ENCODE results near the gene SLC25A51. TPM values are rescaled to one million over a fixed set of nuclear protein-coding genes. Genes with fewer than 3 reads are reported as not detected.

SLC25A51 gene
- polyA plus RNA-seq, 1 donor from 2014 or later = 26.8 TPM

DNA sequence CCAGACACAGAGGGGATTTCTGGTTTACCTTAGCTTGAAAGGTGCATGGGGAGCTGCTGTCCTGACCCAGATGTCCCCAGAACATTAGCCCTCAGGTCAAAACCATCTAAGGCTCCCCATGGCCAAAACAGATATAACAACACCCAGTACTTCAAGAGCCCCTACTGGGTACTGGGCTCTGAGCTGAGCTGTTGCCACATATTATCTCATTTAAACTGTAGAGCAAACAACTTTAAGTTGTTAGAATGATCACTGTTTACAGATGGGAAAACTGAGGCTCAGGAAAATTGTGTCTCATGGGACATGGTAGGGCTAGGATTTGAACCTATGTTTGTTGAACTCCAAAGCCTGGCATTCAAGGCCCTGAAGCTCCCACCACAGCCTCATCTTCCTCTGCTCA, 20.6 kb upstream of the SLC25A51 start:
- Histone ChIP-seq H3K36me3 (ENCODE audit: insufficient read depth, low read length) (no peaks in the 10 kb centered on the region), H3K4me3 (ENCODE audit: low read length) (peak overlapping the region; percentile 42), H3F3A (ENCODE audit: insufficient read depth, low read length, poor library complexity, severe bottlenecking) (peaks cover 5% of the 10 kb centered on the region), H3K9ac (ENCODE audit: low read length) (peak overlapping the region; percentile 35), H3K9me3 (ENCODE audit: low read length) (no peaks in the 10 kb centered on the region), H3K27ac (ENCODE audit: low read length) (peak overlapping the region; percentile 67), H3K79me2 (replicated peaks; ENCODE audit: insufficient read depth, low read length) (peaks cover 13% of the 10 kb centered on the region), H2AFZ (ENCODE audit: low read depth, low read length) (no peak overlapping the region), H3K9me2 (ENCODE audit: insufficient read depth, low read length) (no peaks in the 10 kb centered on the region), H3K27me3 (ENCODE audit: insufficient read depth, low read depth, low read length) (no peaks in the 10 kb centered on the region), H3K4me2 (ENCODE audit: low read length) (no peak overlapping the region), H4K20me1 (ENCODE audit: insufficient read depth) (no peaks in the 10 kb centered on the region)
- TF ChIP-seq EZH2 (IDR thresholded peaks at IDR 0.05; ENCODE audit: borderline replicate concordance, insufficient read depth, low read length, poor library complexity, severe bottlenecking) (no peak), POLR2AphosphoS5 (IDR thresholded peaks at IDR 0.05) (no peak), SMC3 (conservative IDR thresholded peaks at IDR 0.05; ENCODE audit: poor library complexity) (no peak)

DNA sequence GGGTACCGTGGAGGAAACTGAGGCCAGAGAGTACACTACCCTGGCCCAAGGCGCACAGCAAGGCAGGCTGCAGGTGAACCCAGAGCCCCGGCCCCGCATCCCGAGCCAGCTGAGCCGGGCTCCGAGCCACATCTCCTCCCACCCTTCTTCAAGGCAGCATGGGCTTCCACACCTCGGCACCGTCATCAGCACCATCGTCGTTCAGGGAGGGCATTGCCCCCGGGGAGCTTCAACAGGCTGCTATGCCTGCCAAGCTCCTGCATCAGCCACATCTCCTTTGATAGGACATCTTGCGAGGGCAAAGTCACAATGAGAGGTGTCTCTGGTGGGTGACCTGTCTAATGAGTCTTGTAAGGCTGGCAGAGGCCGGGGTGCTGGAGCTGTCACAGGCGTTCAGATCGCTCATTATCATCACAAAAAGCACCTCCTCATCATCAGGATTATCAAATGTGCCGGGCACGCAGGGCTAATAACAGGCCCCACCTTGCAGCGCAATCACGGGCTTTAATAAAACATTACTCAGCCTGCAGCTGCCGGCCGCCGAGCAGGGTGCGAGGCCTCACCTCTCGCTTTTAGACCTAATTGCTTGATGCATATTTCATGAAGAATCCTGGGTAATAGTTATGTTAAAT, 20.0 kb upstream of the SLC25A51 start:
- no peaks in the 10 kb centered on the region for H3K27me3 ChIP-seq (ENCODE audit: insufficient read depth, low read depth, low read length)
- peak overlapping the region; percentile 35 for H3K9ac ChIP-seq (ENCODE audit: low read length)
- H2AFZ ChIP-seq (ENCODE audit: low read depth, low read length) = no peak overlapping the region
- H3K79me2 ChIP-seq (replicated peaks; ENCODE audit: insufficient read depth, low read length) = peaks cover 13% of the 10 kb centered on the region
- no peak for TF ChIP-seq EP300 (conservative IDR thresholded peaks at IDR 0.05; ENCODE audit: poor library complexity, severe bottlenecking)
- H3K36me3 ChIP-seq (ENCODE audit: insufficient read depth, low read length) = no peaks in the 10 kb centered on the region
- peaks cover 5% of the 10 kb centered on the region for H3F3A ChIP-seq (ENCODE audit: insufficient read depth, low read length, poor library complexity, severe bottlenecking)
- no peaks in the 10 kb centered on the region for H3K9me2 ChIP-seq (ENCODE audit: insufficient read depth, low read length)
- no peaks in the 10 kb centered on the region for H4K20me1 ChIP-seq (ENCODE audit: insufficient read depth)
- no peaks in the 10 kb centered on the region for H3K9me3 ChIP-seq (ENCODE audit: low read length)
- peak overlapping the region; percentile 67 for H3K27ac ChIP-seq (ENCODE audit: low read length)
- H3K4me3 ChIP-seq (ENCODE audit: low read length) = peak overlapping the region; percentile 42
- no peak overlapping the region for H3K4me2 ChIP-seq (ENCODE audit: low read length)

DNA sequence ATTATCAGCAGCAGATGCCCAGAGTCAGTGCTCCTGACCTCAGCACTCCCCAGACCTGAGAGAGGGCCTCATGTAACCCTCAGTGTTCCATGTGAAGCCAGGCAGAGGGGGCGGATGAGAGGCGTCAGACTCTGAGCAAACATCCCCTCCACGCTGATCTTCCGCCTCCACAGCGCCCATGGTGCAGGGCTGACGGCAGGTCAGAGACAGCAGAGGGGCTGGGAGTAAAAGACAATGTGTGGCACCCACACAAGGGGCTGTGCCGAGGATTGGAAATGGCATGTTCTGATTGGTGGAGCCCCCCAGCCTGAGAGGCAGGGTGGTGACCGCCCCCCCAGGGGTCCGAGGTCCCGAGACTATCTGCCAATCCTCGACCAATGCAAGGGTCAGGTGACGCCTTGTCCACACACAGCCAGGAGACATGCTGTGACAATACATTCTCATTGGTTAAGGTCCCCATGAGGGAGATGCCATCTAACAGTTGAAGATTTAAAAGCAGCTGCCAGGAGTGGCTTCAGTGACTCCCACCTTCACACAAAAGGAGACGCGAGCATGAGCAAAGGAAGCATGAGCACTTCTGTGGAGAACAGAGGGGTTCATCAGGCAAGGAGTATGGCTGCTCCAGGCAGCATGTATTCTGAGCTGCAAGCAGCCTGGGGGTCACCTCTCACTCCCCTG, 19.3 kb upstream of the SLC25A51 start:
- H3K4me3 ChIP-seq (ENCODE audit: low read length) = peak overlapping the region; percentile 42
- no peak for TF ChIP-seq SMC3 (conservative IDR thresholded peaks at IDR 0.05; ENCODE audit: poor library complexity)
- TF ChIP-seq EZH2 (IDR thresholded peaks at IDR 0.05; ENCODE audit: borderline replicate concordance, insufficient read depth, low read length, poor library complexity, severe bottlenecking) = no peak
- TF ChIP-seq POLR2AphosphoS5 (IDR thresholded peaks at IDR 0.05) = no peak
- TF ChIP-seq EP300 (conservative IDR thresholded peaks at IDR 0.05; ENCODE audit: poor library complexity, severe bottlenecking) = no peak
- TF ChIP-seq MXI1 (conservative IDR thresholded peaks at IDR 0.05; ENCODE audit: poor library complexity, severe bottlenecking) = no peak
- TF ChIP-seq, protein P1, sequence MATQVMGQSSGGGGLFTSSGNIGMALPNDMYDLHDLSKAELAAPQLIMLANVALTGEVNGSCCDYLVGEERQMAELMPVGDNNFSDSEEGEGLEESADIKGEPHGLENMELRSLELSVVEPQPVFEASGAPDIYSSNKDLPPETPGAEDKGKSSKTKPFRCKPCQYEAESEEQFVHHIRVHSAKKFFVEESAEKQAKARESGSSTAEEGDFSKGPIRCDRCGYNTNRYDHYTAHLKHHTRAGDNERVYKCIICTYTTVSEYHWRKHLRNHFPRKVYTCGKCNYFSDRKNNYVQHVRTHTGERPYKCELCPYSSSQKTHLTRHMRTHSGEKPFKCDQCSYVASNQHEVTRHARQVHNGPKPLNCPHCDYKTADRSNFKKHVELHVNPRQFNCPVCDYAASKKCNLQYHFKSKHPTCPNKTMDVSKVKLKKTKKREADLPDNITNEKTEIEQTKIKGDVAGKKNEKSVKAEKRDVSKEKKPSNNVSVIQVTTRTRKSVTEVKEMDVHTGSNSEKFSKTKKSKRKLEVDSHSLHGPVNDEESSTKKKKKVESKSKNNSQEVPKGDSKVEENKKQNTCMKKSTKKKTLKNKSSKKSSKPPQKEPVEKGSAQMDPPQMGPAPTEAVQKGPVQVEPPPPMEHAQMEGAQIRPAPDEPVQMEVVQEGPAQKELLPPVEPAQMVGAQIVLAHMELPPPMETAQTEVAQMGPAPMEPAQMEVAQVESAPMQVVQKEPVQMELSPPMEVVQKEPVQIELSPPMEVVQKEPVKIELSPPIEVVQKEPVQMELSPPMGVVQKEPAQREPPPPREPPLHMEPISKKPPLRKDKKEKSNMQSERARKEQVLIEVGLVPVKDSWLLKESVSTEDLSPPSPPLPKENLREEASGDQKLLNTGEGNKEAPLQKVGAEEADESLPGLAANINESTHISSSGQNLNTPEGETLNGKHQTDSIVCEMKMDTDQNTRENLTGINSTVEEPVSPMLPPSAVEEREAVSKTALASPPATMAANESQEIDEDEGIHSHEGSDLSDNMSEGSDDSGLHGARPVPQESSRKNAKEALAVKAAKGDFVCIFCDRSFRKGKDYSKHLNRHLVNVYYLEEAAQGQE (IDR thresholded peaks at IDR 0.05; ENCODE audit: borderline replicate concordance) = no peak
- TF ChIP-seq, protein P2, sequence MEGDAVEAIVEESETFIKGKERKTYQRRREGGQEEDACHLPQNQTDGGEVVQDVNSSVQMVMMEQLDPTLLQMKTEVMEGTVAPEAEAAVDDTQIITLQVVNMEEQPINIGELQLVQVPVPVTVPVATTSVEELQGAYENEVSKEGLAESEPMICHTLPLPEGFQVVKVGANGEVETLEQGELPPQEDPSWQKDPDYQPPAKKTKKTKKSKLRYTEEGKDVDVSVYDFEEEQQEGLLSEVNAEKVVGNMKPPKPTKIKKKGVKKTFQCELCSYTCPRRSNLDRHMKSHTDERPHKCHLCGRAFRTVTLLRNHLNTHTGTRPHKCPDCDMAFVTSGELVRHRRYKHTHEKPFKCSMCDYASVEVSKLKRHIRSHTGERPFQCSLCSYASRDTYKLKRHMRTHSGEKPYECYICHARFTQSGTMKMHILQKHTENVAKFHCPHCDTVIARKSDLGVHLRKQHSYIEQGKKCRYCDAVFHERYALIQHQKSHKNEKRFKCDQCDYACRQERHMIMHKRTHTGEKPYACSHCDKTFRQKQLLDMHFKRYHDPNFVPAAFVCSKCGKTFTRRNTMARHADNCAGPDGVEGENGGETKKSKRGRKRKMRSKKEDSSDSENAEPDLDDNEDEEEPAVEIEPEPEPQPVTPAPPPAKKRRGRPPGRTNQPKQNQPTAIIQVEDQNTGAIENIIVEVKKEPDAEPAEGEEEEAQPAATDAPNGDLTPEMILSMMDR (IDR thresholded peaks at IDR 0.05; ENCODE audit: poor library complexity, severe bottlenecking) = no peak
- no peak for TF ChIP-seq RAD21 (conservative IDR thresholded peaks at IDR 0.05)
- no peak for TF ChIP-seq TAF1 (IDR thresholded peaks at IDR 0.05; ENCODE audit: low read depth)
- H3K27me3 ChIP-seq (ENCODE audit: insufficient read depth, low read depth, low read length) = no peaks in the 10 kb centered on the region
- no peak overlapping the region for H2AFZ ChIP-seq (ENCODE audit: low read depth, low read length)
- peaks cover 5% of the 10 kb centered on the region for H3F3A ChIP-seq (ENCODE audit: insufficient read depth, low read length, poor library complexity, severe bottlenecking)
- no peak overlapping the region for H3K4me2 ChIP-seq (ENCODE audit: low read length)
- peak overlapping the region; percentile 35 for H3K9ac ChIP-seq (ENCODE audit: low read length)
- peak overlapping the region; percentile 67 for H3K27ac ChIP-seq (ENCODE audit: low read length)
- H3K9me2 ChIP-seq (ENCODE audit: insufficient read depth, low read length) = no peaks in the 10 kb centered on the region
- H3K36me3 ChIP-seq (ENCODE audit: insufficient read depth, low read length) = no peaks in the 10 kb centered on the region
- H3K79me2 ChIP-seq (replicated peaks; ENCODE audit: insufficient read depth, low read length) = peaks cover 13% of the 10 kb centered on the region
- no peaks in the 10 kb centered on the region for H3K9me3 ChIP-seq (ENCODE audit: low read length)
- H4K20me1 ChIP-seq (ENCODE audit: insufficient read depth) = no peaks in the 10 kb centered on the region
